IPS-20b (cell line): Measurements from ENCODE around the gene ALDH8A1.
"Not testable (repeated sequence)": the region's sequence is repeated elsewhere in the genome, so short reads cannot be mapped to it uniquely, and the experiment has no call there.

Experiments used
- H3K27ac ChIP-seq: one replicate; pipeline ENCODE4 v1.5.1; 2013; ENCODE audit warnings: low read length
- H3K27me3 ChIP-seq: 2 replicates; pipeline ENCODE4 v1.6.1; 2013; ENCODE audit warnings: mild to moderate bottlenecking, low read length, inconsistent platforms; ENCODE audit not compliant: insufficient read depth
- H3K36me3 ChIP-seq: 2 replicates; pipeline ENCODE4 v1.6.1; 2013; ENCODE audit warnings: low read depth, mild to moderate bottlenecking, inconsistent platforms, low read length, moderate library complexity; ENCODE audit not compliant: insufficient read depth
- H3K4me1 ChIP-seq: 2 replicates; pipeline ENCODE4 v1.6.1; 2013; ENCODE audit warnings: mild to moderate bottlenecking, control low read depth, inconsistent platforms, low read length, moderate library complexity; ENCODE audit not compliant: insufficient read depth
- H3K4me3 ChIP-seq: 2 replicates; pipeline ENCODE4 v1.5.1; 2013; ENCODE audit warnings: mild to moderate bottlenecking, low read length, inconsistent platforms
- H3K9ac ChIP-seq: 2 replicates; pipeline ENCODE4 v1.6.1; 2013; ENCODE audit warnings: low read depth, mild to moderate bottlenecking, inconsistent platforms, low read length, moderate library complexity
- H3K9me3 ChIP-seq: 2 replicates; pipeline ENCODE4 v1.6.1; 2013; ENCODE audit warnings: mild to moderate bottlenecking, low read depth, low read length, inconsistent platforms; ENCODE audit not compliant: insufficient read depth

Gene ALDH8A1

DNA sequence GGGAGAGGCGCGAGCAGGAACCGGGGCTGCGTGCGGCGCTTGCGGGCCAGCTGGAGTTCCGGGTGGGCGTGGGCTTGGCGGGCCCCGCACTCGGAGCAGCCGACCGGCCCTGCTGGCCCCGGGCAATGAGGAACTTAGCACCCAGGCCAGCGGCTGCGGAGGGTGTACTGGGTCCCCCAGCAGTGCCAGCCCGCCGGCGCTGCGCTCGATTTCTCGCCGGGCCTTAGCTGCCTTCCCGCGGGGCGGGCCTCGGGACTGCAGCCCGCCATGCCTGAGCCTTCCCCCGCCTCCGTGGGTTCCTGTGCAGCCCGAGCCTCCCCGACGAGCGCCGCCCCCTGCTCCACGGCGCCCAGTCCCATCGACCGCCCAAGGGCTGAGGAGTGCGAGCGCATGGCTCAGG, 45.2 kb downstream of the ALDH8A1 start:
- H3K27me3 ChIP-seq, H3K9me3 ChIP-seq, H3K27ac ChIP-seq, H3K4me3 ChIP-seq, H3K4me1 ChIP-seq, H3K9ac ChIP-seq, H3K36me3 ChIP-seq: not testable (repeated sequence)

DNA sequence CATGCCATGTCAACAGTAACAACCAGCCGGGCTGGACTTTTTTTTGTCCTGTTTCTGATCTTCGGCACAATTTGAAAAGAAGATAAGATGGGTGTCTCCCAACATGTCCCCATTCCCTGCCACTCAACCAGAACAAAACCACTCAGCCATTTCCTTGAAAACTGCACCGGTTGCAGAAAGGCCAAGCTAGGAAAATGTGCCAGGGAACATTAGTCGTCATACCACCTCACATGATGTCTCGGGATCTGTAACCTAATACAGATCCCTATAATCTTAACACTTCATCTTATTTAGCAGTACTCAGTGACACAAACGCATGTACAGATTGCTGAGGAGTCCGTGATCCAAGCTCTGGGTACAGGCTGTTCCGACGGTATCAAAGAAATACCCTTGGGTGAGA, 46.5 kb downstream of the ALDH8A1 start:
- Histone ChIP-seq H3K9ac (no peak overlapping the region), H3K27ac (no peak overlapping the region), H3K36me3 (no peaks in the 10 kb centered on the region), H3K4me1 (no peaks in the 10 kb centered on the region), H3K4me3 (no peak overlapping the region), H3K9me3 (no peaks in the 10 kb centered on the region), H3K27me3 (no peaks in the 10 kb centered on the region)

DNA sequence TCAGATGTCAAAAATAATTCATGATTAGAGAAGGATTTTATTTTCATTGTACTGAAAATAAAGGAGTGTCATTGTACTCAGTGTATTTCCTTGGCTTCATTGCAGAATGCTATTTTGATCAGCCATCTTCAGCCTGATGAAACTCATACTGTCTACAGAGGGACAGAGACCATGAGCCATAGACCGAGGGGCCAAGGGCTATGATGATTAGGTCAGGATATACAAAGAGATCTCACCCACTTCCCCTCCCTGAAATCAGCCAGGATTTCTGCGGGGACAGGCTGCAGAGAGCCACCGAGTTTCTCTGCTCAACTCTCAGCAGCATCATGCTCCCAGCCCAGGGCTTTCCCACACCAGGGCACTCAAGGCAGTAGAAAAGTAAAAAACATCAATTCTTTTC, 47.0 kb downstream of the ALDH8A1 start:
- Histone ChIP-seq H3K27me3 (no peaks in the 10 kb centered on the region), H3K27ac (no peak overlapping the region), H3K9ac (no peak overlapping the region), H3K9me3 (no peaks in the 10 kb centered on the region), H3K4me1 (no peaks in the 10 kb centered on the region), H3K36me3 (no peaks in the 10 kb centered on the region), H3K4me3 (no peak overlapping the region)

DNA sequence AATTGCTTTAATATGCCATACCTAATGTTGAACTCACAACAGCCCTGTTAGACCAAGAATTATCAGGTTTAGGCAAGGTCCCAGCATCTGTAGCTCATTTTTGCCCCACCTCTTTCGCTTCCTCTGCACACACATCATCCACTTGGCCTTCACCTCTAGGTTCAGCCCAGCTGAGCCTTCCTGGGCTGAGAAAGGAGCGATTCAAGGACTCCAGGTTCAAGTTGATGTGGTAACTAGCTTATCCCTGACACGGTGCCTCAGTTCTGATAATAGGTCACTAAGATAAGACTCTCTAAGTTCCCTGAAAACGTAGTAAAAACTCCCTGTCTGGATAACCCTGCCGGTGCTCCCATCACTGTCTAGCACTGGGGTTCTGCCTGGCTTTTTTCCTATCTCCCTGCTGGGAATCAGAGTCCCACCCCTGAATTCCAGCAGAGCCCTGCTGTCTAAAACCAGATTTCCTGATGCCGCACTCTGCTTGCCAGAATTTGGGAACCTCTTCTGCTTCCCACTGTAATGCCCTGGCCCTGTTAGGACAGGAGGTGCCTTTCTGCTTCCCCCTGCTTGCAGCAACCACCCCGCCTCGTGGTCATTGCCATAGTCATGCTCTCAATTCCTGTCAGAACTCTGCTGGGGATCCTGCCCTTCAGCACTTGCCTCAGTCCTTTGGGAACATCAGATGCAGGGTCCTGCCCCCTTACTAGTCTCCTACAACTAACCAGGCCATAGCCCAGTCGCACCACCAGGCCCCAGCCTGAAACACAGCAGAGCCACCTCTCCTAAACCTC, 47.6 kb downstream of the ALDH8A1 start:
- Histone ChIP-seq H3K4me3 (no peak overlapping the region), H3K27me3 (no peaks in the 10 kb centered on the region), H3K9me3 (no peaks in the 10 kb centered on the region), H3K4me1 (no peaks in the 10 kb centered on the region), H3K27ac (no peak overlapping the region), H3K9ac (no peak overlapping the region), H3K36me3 (no peaks in the 10 kb centered on the region)

DNA sequence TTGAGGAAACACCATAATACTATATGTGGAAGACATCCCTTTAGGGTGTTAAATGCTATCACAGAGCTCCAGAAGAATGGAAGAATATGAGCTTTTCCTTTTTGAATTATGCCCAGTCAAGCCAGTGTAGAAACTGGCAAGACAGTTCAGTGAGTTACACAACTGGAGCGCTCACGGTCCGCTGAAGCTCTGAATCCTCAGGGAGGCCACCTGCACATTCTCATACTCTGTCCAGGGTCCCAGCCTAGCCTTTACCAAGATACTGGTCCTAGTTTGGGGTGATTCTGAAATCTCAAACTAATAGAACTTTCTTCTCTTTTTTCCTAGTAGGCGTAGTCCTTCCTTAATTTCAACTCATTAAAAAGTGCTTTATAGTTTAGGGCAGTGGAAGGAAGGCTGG, 51.3 kb downstream of the ALDH8A1 start:
- no peak overlapping the region for H3K27ac ChIP-seq
- no peak overlapping the region for H3K9ac ChIP-seq
- no peak overlapping the region for H3K4me3 ChIP-seq
- no peaks in the 10 kb centered on the region for H3K36me3 ChIP-seq
- H3K27me3 ChIP-seq = no peaks in the 10 kb centered on the region
- H3K9me3 ChIP-seq = no peaks in the 10 kb centered on the region
- H3K4me1 ChIP-seq = no peaks in the 10 kb centered on the region

DNA sequence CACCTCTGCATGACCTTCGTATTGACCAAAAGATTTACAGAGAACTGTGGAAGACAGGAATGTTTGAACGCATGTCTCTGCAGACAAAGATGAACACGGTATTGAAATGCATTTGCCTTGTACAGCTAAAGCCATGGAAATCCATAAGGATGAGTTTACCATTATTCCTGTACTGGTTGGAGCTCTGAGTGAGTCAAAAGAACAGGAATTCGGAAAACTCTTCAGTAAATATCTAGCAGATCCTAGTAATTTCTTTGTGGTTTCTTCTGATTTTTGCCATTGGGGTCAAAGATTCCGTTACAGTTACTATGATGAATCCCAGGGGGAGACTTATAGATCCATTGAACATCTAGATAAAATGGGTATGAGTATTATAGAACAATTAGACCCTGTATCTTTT, 51.7 kb downstream of the ALDH8A1 start:
- not testable (repeated sequence) for H3K4me1 ChIP-seq, H3K9ac ChIP-seq, H3K4me3 ChIP-seq, H3K9me3 ChIP-seq, H3K27ac ChIP-seq, H3K27me3 ChIP-seq, H3K36me3 ChIP-seq

DNA sequence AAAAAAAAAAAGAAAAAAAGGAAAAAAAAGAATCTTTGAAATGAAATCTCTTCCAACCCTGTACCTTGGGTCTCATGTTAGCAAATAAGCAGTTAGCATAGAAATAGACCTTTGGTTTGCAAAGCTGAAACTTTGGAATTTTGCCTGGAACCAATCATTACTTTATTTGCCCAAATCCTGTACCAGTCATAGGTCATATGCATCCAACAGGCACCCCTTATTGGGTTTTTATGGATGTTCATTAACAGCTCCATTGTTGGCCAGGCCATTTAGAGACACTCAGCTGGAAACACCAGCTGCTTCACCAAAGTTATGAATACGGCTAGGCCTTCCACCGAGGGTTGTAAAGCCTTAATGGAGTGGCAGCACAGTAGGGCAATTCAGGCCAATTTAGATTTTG, 53.0 kb downstream of the ALDH8A1 start:
- no peaks in the 10 kb centered on the region for H3K27me3 ChIP-seq
- H3K4me3 ChIP-seq = no peak overlapping the region
- no peak overlapping the region for H3K27ac ChIP-seq
- no peaks in the 10 kb centered on the region for H3K4me1 ChIP-seq
- H3K36me3 ChIP-seq = no peaks in the 10 kb centered on the region
- H3K9me3 ChIP-seq = peaks cover 4% of the 10 kb centered on the region
- H3K9ac ChIP-seq = no peak overlapping the region

DNA sequence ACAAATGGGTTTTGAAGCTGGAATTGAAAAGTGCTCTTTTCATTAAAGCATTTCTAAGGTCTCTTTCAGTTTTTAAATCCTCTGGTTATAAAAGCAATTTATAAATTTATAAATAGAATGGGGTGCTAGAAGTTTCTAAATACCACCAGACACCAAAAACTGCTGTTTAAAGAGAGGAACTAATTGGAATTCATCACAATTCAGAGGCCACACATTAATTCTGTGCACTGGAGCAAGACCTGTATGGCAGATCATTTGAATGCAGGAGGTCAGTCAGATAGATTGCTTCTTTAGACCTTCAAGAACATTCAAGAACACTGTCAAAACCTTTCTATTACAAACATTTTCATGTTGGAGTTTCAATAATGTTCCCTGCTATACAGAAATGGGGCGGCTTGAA, 55.1 kb downstream of the ALDH8A1 start:
- H3K27me3 ChIP-seq = no peaks in the 10 kb centered on the region
- peaks cover 4% of the 10 kb centered on the region for H3K9me3 ChIP-seq
- no peaks in the 10 kb centered on the region for H3K36me3 ChIP-seq
- H3K4me1 ChIP-seq = no peaks in the 10 kb centered on the region
- H3K9ac ChIP-seq = no peak overlapping the region
- H3K27ac ChIP-seq = no peak overlapping the region
- no peak overlapping the region for H3K4me3 ChIP-seq

DNA sequence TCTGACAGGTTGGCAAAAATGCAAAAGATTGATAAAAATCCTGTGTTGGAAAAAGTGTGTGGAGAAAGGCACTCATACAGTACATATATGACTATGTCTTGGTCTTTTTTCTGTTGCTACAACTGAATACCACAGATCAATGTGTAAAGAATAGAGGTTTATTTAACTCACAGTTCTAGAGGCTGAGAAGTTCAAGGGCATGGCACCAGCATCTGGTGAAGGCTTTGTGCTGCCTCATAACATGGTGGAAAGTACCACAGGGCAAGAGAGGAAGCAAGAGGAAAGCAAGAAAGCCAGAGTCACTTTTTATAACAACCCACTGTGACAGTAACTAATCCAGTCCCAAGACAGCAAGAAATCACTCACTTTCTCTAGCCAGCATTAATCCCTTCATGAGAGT, 57.5 kb downstream of the ALDH8A1 start:
- Histone ChIP-seq H3K9me3 (peaks cover 4% of the 10 kb centered on the region), H3K4me1 (no peaks in the 10 kb centered on the region), H3K9ac (no peak overlapping the region), H3K36me3 (no peaks in the 10 kb centered on the region), H3K27me3 (no peaks in the 10 kb centered on the region), H3K4me3 (no peak overlapping the region), H3K27ac (no peak overlapping the region)

DNA sequence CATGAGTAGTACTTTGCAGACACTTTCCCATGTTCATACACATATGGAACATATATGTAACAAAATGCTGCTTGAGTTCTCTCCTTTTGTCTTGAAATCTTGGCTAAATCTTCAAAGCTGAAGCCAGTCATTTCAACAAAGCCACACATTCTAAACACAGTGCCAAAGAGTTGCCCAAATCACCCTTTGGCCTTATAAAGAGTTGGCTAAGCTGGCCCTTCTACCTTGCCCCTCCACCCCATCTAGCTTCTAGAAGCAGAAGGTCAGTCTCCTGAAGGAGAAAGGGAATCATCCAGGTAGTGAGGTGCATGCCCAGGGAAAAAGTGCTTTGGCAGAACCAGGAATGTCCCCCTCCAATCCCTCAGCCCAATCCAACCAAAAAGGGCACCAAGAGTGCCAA, 58.3 kb downstream of the ALDH8A1 start:
- Histone ChIP-seq H3K4me3 (no peak overlapping the region), H3K4me1 (no peaks in the 10 kb centered on the region), H3K36me3 (no peaks in the 10 kb centered on the region), H3K27ac (no peak overlapping the region), H3K27me3 (no peaks in the 10 kb centered on the region), H3K9me3 (peaks cover 4% of the 10 kb centered on the region), H3K9ac (no peak overlapping the region)

DNA sequence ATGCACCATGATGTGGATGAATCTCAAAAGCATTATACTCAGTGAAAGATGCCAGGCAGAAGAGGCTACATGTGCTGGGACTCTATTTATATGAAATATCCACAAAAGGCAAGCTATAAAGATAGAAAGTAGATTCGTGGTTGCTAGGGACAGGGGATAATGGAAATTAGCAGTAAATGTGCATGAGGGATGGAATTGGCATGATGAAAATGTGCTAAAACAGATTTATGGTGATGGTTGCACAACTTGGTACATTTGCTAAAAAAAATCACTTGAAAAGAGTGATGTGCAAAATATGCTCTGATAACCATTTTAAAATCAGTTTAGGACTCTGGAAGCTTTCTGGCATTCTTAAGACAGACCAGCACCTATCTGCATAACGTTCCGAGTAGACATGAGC, 61.6 kb downstream of the ALDH8A1 start:
- Histone ChIP-seq H3K4me1 (no peaks in the 10 kb centered on the region), H3K9ac (no peak overlapping the region), H3K36me3 (no peaks in the 10 kb centered on the region), H3K4me3 (no peak overlapping the region), H3K9me3 (peaks cover 4% of the 10 kb centered on the region), H3K27ac (no peak overlapping the region), H3K27me3 (no peaks in the 10 kb centered on the region)

DNA sequence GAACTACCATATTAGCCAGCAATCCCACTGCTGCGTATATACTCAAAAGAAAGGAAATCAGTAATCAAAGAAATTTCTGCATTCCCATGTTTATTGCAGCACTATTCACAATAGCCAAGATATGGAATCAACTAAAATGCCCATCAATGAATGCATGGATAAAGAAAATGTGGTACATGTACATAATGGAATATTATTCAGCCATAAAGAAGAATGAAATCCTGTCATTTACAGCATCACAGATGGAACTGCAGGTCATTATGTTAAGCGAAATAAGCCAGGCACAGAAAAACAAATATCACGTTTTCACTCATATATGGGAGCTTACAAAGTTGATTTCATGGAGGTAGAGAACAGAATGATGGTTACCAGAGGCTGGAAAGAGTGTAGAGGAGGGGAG, 65.1 kb downstream of the ALDH8A1 start:
- Histone ChIP-seq H3K9ac (no peak overlapping the region), H3K4me1 (no peaks in the 10 kb centered on the region), H3K27me3 (no peaks in the 10 kb centered on the region), H3K9me3 (no peaks in the 10 kb centered on the region), H3K27ac (no peak overlapping the region), H3K36me3 (no peaks in the 10 kb centered on the region), H3K4me3 (no peak overlapping the region)
